Endothelial cell of umbilical vein (primary cell): Measurements from ENCODE around the gene LPP. TPM values are rescaled to one million over a fixed set of nuclear protein-coding genes. Genes with fewer than 3 reads are reported as not detected.

ENCODE experiments used
- BruUV-seq: library from RNA; stranded (reverse); fragments of 400-500 nt; replicated peaks from 2 replicates; lab custom pipeline; 2021; lab: Mats Ljungman, UMichigan
- CTCF ChIA-PET: fragments of 300-600, 350-600 bp; sonication (Branson Sonifier 250); formaldehyde crosslinking; loops from one replicate; lab custom pipeline; 2021; ENCODE audit warnings: antibody characterized with exemption, inconsistent platforms; lab: Charles Lee
- POLR2A ChIA-PET: fragments of 300-600, 350-600 bp; sonication (Branson Sonifier 250); formaldehyde crosslinking; loops from one replicate; lab custom pipeline; 2021; ENCODE audit warnings: antibody characterized with exemption, inconsistent platforms; lab: Charles Lee
- DNase-seq: peaks from one replicate; pipeline ENCODE4 v3.0.0-alpha.2; 2011; ENCODE audit warnings: low read depth, low spot score
- FAIRE-seq: peaks from 2 replicates; lab custom pipeline; 2011; peaks lifted over from hg19 to GRCh38; lab: Jason Lieb, UNC
- H2AFZ ChIP-seq: 2 replicates; pipeline ENCODE4 v1.6.0; 2012; ENCODE audit warnings: low read depth, low read length, control low read depth, inconsistent platforms
- H3K27ac ChIP-seq: 2 replicates; pipeline ENCODE4 v1.5.1; 2011; ENCODE audit warnings: low read depth, mild to moderate bottlenecking, control low read depth, low read length, moderate library complexity; ENCODE audit not compliant: insufficient read depth
- H3K27me3 ChIP-seq, 2 experiments: 2 replicates each; pipeline versions ENCODE4 v1.6.0 to v1.6.1; 2011; ENCODE audit warnings: low read length in 2 of 2, mixed read lengths in 1 of 2; ENCODE audit not compliant: control insufficient read depth in 2 of 2, insufficient read depth in 2 of 2
- H3K36me3 ChIP-seq, 2 experiments: 2 replicates in 1 of 2; 3 replicates in 1 of 2; pipeline ENCODE4 v1.5.1; 2011; ENCODE audit warnings: low read length in 2 of 2, mild to moderate bottlenecking in 1 of 2, moderate library complexity in 1 of 2; ENCODE audit not compliant: control insufficient read depth in 2 of 2, insufficient read depth in 2 of 2; ENCODE audit errors: extremely low read depth in 1 of 2
- H3K4me1 ChIP-seq: 3 replicates; pipeline ENCODE4 v1.5.1; 2011; ENCODE audit warnings: mild to moderate bottlenecking, low read length; ENCODE audit not compliant: control insufficient read depth, insufficient read depth; ENCODE audit errors: extremely low read depth
- H3K4me2 ChIP-seq: 2 replicates; pipeline ENCODE4 v1.6.1; 2011; ENCODE audit warnings: low read length, control low read depth, mixed read lengths; ENCODE audit not compliant: insufficient read depth
- H3K4me3 ChIP-seq, 3 experiments: fragments of 200-600 bp in 1 of 3; sonication (generic), shearing (Covaris generic) in 1 of 3; replicated peaks in 1 of 3; 2 replicates each; pipeline ENCODE4 v1.5.1; 2011 to 2016; ENCODE audit warnings: control low read depth in 3 of 3, low read length in 3 of 3, mild to moderate bottlenecking in 2 of 3, inconsistent platforms in 1 of 3, low read depth in 1 of 3, moderate library complexity in 1 of 3; ENCODE audit not compliant: insufficient read depth in 1 of 3
- H3K79me2 ChIP-seq: 2 replicates; pipeline ENCODE4 v1.6.0; 2012; ENCODE audit warnings: low read length, inconsistent platforms; ENCODE audit not compliant: control insufficient read depth, insufficient read depth
- H3K9ac ChIP-seq: replicated peaks from 2 replicates; pipeline ENCODE3; 2011; ENCODE audit warnings: low read length, control low read depth; ENCODE audit not compliant: insufficient read depth; ENCODE audit errors: extremely low read depth
- H3K9me1 ChIP-seq: replicated peaks from 3 replicates; pipeline ENCODE4 v1.6.0; 2011; ENCODE audit warnings: mild to moderate bottlenecking, low read length; ENCODE audit not compliant: control insufficient read depth, insufficient read depth; ENCODE audit errors: extremely low read depth
- H3K9me3 ChIP-seq: replicated peaks from 2 replicates; pipeline ENCODE4 v1.5.1; 2012; ENCODE audit warnings: low read length, inconsistent platforms; ENCODE audit not compliant: control insufficient read depth, insufficient read depth
- H4K20me1 ChIP-seq: replicated peaks from 2 replicates; pipeline ENCODE3; 2011; ENCODE audit warnings: mild to moderate bottlenecking, low read length; ENCODE audit not compliant: control insufficient read depth, insufficient read depth; ENCODE audit errors: extremely low read depth
- EZH2 ChIP-seq: IDR thresholded peaks from 2 replicates; pipeline ENCODE4 v1.6.1; 2012; ENCODE audit warnings: borderline replicate concordance, low read depth, mild to moderate bottlenecking, moderate library complexity, low read length, inconsistent platforms; ENCODE audit not compliant: severe bottlenecking
- FOS ChIP-seq: IDR thresholded peaks from 2 replicates; pipeline ENCODE4 v1.6.1; 2011; ENCODE audit warnings: mild to moderate bottlenecking, low read length, moderate library complexity, borderline replicate concordance; ENCODE audit not compliant: insufficient read depth
- JUN ChIP-seq: IDR thresholded peaks from 2 replicates; pipeline ENCODE4 v1.6.1; 2011; ENCODE audit warnings: borderline replicate concordance, low read depth; ENCODE audit not compliant: insufficient read length, insufficient read depth
- MYC ChIP-seq: IDR thresholded peaks from one replicate; pipeline ENCODE4 v1.6.1; 2011; ENCODE audit warnings: mild to moderate bottlenecking, low read depth, low read length
- POLR2A ChIP-seq: IDR thresholded peaks from 2 replicates; pipeline ENCODE4 v1.6.1; 2012; ENCODE audit warnings: low read depth, mild to moderate bottlenecking, control low read depth, low read length
- POLR2AphosphoS5 ChIP-seq: IDR thresholded peaks from 2 replicates; pipeline ENCODE4 v1.6.1; 2012; ENCODE audit warnings: low read depth, mild to moderate bottlenecking, control low read depth, low read length, moderate library complexity; ENCODE audit not compliant: insufficient read depth
- dilution Hi-C: fragments of 300-500 bp; cut with MboI; formaldehyde crosslinking; loops from one replicate; pipeline ENCODE4 v1.15.0; 2019; ENCODE audit warnings: low sequenced_read_pairs; ENCODE audit not compliant: extremely low pct_ligation_motif_present
- intact Hi-C: fragments of 100-400 bp; cut with micrococcal nuclease; formaldehyde crosslinking; loops from one replicate; pipeline ENCODE4 v1.10.0; 2022
- polyA plus RNA-seq, 4 experiments: library from polyadenylated mRNA; depleted of rRNA in 3 of 4; stranded (reverse) in 3 of 4; unstranded in 1 of 4; fragments of >200 nt; gene quantifications; 2 replicates each; pipeline versions ENCODE4 v1.2.1 to v1.2.3, GENCODE V29; 2011 to 2012; ENCODE audit warnings: missing spikeins in 1 of 4
- total RNA-seq: library from RNA; stranded (reverse); gene quantifications from 2 replicates; pipeline ENCODE4 v1.2.3, GENCODE V29; 2021
- TF ChIP-seq, protein P1 (sequence below): IDR thresholded peaks from 2 replicates; pipeline ENCODE4 v1.6.1; 2011; ENCODE audit not compliant: insufficient read depth, insufficient read length

The LPP gene
- total and polyA plus RNA-seq, 2 donors (not counting 3 experiments of a cell fraction or from before 2014, with no cell fraction given): 16.9 to 153 TPM

DNA sequence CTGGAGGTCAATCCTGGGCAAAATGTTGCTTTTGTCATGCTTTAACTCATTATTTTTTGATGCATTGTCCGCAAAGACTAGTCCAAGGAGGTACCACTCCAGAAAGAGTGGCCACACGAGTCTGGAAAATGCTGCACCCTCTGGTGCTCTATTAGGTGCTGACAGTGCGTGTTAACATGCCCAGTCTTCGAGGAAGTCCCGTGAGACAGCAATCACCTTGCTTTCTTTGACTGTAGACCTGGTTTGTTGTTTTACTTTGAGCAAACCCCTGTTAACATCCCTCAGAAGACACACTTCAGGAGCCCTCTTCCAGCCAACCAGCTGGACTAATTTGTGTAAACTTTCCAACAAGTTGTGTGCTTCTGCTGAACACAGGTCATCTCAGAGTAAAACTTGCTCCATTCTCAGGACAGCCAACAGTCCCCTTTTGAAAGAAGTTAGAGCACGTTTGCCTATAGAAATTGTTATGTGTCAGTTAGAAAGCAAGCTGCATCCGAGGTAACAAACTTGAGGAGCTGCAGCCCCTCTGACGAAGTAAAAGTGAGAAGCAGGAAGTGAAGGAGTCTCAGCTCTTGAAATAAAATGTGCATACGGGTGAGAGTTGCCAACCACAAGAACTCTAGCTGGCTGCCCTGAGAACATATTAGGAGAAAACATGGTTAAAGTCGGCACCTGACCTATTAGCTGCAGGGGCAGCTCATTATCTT is 205.0 kb downstream of the LPP start:
- Histone ChIP-seq H3K9ac (no peak overlapping the region), H3K9me1 (no peaks in the 10 kb centered on the region), H3K4me1 (peaks cover 11% of the 10 kb centered on the region), H2AFZ (no peak overlapping the region), H3K27me3 (no peaks in the 10 kb centered on the region), H3K36me3 (no peaks in the 10 kb centered on the region), H3K9me3 (no peaks in the 10 kb centered on the region), H3K27ac (no peak overlapping the region), H3K4me3 (no peak overlapping the region), H3K79me2 (peaks cover 3% of the 10 kb centered on the region), H3K4me2 (no peak overlapping the region), H4K20me1 (no peaks in the 10 kb centered on the region)
- BruUV-seq: no TSS peak
- ChIA-PET POLR2A (no interaction called here), CTCF (interaction anchor here (1.2 to 1.7 kb wide), 2 partner anchors 9 to 611 kb away, joined by 5 read pairs; no protein-coding TSS in a partner anchor)
- intact Hi-C loops (no loop called here), dilution Hi-C loops (no loop called here)
- TF ChIP-seq FOS (no peak), JUN (no peak), EZH2 (no peak), POLR2A (no peak), MYC (no peak), POLR2AphosphoS5 (no peak)
- TF ChIP-seq, protein P1, sequence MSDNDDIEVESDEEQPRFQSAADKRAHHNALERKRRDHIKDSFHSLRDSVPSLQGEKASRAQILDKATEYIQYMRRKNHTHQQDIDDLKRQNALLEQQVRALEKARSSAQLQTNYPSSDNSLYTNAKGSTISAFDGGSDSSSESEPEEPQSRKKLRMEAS: no peak
- no peak for DNase-seq
- FAIRE-seq: peak; percentile 12
